Motor neuron (in vitro differentiated cells): ENCODE measurements around the gene TPBGL. TPM values are rescaled to one million over a fixed set of nuclear protein-coding genes. Genes with fewer than 3 reads are reported as not detected.
A peak's percentile ranks its signal among the peaks of the same experiment; 100 is the strongest.

Source experiments
- ATAC-seq, 8 experiments: fragments of 200-7000 bp; cut with Tn5 transposase; replicated peaks in 6 of 8; 2 replicates each; pipeline ENCODE4 v1.8.0; 2021; ENCODE audit warnings: mild to moderate bottlenecking in 8 of 8, moderate library complexity in 8 of 8
- H3K27ac ChIP-seq, 2 donors: fragments of 250-450 bp; sonication (Bioruptor Pico); 2 replicates each; pipeline ENCODE4 v1.9.0; 2021; ENCODE audit warnings: antibody characterized with exemption in 2 of 2, mild to moderate bottlenecking in 2 of 2, moderate library complexity in 1 of 2
- H3K4me1 ChIP-seq, 2 donors: fragments of 250-450 bp; sonication (Bioruptor Pico); replicated peaks in 1 of 2; 2 replicates each; pipeline ENCODE4 v1.6.1; 2021; ENCODE audit warnings: antibody characterized with exemption in 2 of 2, mild to moderate bottlenecking in 2 of 2, moderate library complexity in 1 of 2
- H3K4me3 ChIP-seq, 5 donors: fragments of 250-450 bp; sonication (Bioruptor Pico); 2 replicates each; pipeline ENCODE4 v1.9.0; 2021; ENCODE audit warnings: antibody characterized with exemption in 5 of 5, mild to moderate bottlenecking in 5 of 5, moderate library complexity in 4 of 5
- WGBS, 10 experiments: fragments of 450-650 bp; shearing (Covaris generic); methylation state at CpG; one replicate each; pipeline ENCODE4 v1.0.0; 2022; 5-methylcytosine and 5-hydroxymethylcytosine counted together
- in situ Hi-C, 9 experiments: fragments of 400-800 bp; cut with MboI; loops; one replicate each; pipeline ENCODE4 v1.15.0; 2021; ENCODE audit warnings: low sequenced_read_pairs in 9 of 9, low pct_unique_long_range_greater_than_20kb in 2 of 9; ENCODE audit not compliant: unreplicated experiment in 9 of 9
- total RNA-seq, 8 experiments: library from RNA; unstranded; fragments of 300-600 nt; gene quantifications; 2 replicates each; pipeline versions ENCODE4 v1.2.3 to v1.2.4, GENCODE V29; 2022

TPBGL gene, protein sequence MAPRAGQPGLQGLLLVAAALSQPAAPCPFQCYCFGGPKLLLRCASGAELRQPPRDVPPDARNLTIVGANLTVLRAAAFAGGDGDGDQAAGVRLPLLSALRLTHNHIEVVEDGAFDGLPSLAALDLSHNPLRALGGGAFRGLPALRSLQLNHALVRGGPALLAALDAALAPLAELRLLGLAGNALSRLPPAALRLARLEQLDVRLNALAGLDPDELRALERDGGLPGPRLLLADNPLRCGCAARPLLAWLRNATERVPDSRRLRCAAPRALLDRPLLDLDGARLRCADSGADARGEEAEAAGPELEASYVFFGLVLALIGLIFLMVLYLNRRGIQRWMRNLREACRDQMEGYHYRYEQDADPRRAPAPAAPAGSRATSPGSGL
- total RNA-seq = under 1 TPM; 0.17 to 0.81 (median 0.30) TPM

DNA sequence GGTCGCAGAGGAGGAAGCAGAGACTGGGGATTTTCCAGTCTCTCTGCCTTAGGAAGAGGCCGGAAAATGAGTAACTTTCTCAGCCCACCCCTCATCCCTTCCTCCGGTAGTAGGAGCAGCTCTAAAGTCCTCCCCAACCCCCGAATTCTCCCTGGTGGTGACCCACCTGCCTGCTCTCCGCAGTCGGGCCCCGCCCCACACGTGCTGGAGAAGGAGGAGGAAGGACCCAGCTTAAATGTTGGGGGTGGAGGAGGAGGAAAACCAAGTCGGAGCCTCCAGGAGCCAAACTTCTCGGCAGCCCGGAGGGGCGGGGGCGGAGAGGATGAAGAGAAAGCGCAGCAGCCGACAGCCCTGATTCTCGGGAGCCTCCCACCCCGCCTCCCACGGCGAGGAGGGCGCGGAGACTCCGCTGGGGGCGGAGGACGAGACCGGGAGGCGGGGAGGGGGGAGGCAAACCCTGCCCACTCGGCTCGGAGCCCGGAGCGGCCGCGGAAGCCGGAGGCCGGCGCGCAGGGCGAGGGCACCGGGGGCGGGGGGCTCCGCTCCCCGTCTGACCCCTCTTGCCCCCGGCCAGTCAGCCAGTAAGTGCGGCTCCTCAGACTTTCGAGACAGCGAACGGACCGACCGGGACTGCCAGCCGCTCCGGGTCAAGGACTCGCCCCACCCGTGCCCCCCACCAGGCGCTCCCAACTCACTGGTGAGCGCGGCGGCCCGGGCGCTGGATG lies at the start of gene TPBGL:
Gene TPBGL (plus strand): TSS at position 464 of the 725 bp plus-strand sequence. CDS start 276 bp downstream, outside the sequence.
- Histone ChIP-seq H3K4me1 (peaks cover 10 to 17% of the 10 kb centered on the region in 2 donors), H3K4me3 (peak within 1 kb of the TSS; percentile 47 to 62 (median 50)), H3K27ac (peak within 1 kb of the TSS; percentile 30 to 69)
- peak in 7 of 8 experiments; percentile 1 to 14 (median 8) for ATAC-seq
- 25 to 40% methylated on average over 1 to 2 of the region's 58 CpGs; no CpG with 5 or more reads in 8 of the 10 experiments for WGBS, 10 experiments
- in situ Hi-C loops = loop anchor here (10.0 to 25.0 kb wide), 5 partner anchors 96 to 303 kb away; partner anchors contain the start of genes SPCS2 (in 2 of the 9) and XRRA1 (in 2 of the 9)

DNA sequence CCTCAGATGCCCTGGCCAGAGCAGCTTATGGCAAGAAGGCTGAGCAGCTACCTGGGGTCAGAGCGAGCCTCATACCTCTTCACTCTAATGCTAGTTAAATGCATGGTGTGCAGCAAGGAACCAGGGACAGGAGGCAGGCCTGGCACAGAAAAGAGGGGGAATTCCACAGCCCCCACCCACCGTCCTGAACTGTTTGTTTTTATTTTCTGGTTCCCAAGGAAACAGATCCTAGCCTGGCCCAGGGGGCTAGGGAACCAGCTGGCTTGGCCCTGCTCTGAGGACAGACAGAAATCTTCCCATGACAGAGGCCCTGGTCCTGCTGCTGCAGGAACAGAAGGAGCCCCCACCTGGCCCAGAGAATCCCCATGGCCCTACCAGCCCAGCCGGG lies 49.2 kb upstream of the TPBGL start:
- Histone ChIP-seq H3K27ac (no peak overlapping the region), H3K4me3 (no peak overlapping the region), H3K4me1 (peaks cover 0 to 5% of the 10 kb centered on the region in 2 donors)
- 0 to 100% (median 40%) methylated on average over 1 to 2 of the region's 3 CpGs; no CpG with 5 or more reads in 5 of the 10 experiments for WGBS, 10 experiments
- ATAC-seq = peak in 2 of 8 experiments; percentile 66 to 72
- in situ Hi-C loops = no loop called here

DNA sequence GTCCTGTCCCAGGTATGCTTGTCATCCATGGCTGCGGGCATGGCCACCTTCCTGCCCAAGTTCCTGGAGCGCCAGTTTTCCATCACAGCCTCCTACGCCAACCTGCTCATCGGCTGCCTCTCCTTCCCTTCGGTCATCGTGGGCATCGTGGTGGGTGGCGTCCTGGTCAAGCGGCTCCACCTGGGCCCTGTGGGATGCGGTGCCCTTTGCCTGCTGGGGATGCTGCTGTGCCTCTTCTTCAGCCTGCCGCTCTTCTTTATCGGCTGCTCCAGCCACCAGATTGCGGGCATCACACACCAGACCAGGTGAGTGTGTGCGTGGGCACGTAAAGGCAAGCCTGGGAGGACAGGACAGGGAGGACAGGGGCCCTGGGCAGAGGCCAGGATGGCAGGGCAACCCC lies 47.3 kb upstream of the TPBGL start:
- no peak for ATAC-seq
- 80 to 100% (median 100%) methylated on average over 1 to 4 of the region's 15 CpGs; no CpG with 5 or more reads in 5 of the 10 experiments for WGBS, 10 experiments
- Histone ChIP-seq H3K4me1 (peaks cover 0 to 5% of the 10 kb centered on the region in 2 donors), H3K4me3 (no peak overlapping the region), H3K27ac (no peak overlapping the region)
- in situ Hi-C loops = no loop called here

DNA sequence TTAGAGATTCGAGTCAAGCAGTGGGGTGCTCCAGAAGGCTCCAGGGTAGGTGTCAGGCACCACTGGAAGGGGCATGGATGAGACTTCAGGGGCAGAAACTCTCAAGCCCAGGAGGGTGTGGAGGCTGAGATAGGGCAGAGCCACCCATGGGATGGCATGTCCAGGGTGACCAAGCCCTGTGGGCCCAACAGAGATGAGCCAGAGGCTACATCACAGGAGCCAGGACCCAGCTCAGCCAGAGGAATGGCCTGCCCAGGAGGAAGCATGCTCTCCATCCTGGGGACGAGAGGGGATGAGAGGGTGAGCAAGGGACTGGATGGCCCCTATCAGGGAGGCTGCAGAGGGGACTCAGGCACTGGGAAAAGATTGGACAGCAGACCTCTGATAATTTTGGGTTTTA lies 46.9 kb upstream of the TPBGL start:
- Histone ChIP-seq H3K27ac (no peak overlapping the region), H3K4me1 (peaks cover 0 to 5% of the 10 kb centered on the region in 2 donors), H3K4me3 (no peak overlapping the region)
- in situ Hi-C loops = no loop called here
- ATAC-seq = no peak
- 33 to 43% methylated on average over 1 of the region's 2 CpGs; no CpG with 5 or more reads in 8 of the 10 experiments for WGBS, 10 experiments

DNA sequence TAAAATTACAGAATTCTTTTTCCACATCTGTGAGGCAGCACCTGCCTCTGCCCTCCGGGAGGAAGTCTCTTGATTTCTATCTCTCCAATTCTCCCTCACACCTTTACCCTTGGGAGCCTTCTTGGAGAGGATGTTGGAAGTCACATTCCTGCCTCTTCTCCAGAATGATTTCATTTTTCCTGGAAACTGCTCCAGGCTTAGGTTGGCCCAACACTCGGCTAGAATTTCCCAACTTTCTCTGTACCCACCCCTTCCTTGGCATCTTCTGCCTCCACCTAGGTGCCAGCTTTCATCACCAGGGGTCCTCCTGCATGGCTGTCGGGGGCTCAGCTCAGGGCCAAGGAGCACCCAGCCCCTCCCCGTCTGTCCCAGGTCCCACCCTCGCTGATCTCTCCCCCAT lies 46.4 kb upstream of the TPBGL start:
- ATAC-seq = no peak
- Histone ChIP-seq H3K27ac (no peak overlapping the region), H3K4me1 (peaks cover 0 to 5% of the 10 kb centered on the region in 2 donors), H3K4me3 (no peak overlapping the region)
- in situ Hi-C loops = no loop called here
- 0 to 100% (median 8%) methylated on average over 1 to 2 of the region's 5 CpGs; no CpG with 5 or more reads in 3 of the 10 experiments for WGBS, 10 experiments

DNA sequence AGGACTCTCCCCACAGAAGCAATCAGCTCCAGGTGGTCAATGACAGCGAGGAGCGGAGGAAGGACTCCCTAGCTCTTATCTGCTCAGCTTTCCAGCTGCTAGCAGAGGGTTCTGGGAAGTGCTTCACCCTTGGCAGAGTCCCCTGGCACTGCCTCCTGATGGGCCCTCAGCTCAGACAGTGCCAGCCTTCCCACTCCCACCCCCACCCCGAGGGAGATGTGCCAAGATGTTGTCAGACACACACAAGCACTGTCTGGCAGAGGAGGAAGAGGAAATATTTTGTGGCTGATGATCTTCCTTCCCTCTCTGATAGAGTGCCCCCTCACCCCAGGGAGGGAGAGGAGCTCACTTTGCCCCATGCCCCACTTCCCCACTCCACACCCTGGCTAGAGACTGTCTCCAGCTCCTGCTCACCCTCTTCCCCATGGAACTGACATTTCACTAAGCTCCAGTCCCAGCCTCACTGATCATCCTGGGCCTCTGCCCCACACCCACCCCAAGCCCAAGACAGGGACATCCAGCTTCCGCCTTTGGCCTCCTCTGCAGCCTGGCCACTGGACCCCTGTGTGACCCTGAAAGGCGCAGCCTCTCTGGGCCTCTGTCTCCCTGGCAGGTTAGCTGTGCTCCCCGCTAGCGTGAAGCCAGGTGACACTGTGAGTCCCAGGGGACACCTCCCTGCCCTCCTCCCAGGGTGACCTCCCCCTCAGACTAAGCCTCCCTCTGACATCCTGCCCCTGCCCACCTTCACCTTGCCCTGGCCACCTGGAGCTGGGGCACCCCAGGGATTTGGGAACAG lies 45.2 kb upstream of the TPBGL start:
- 80 to 100% methylated on average over 2 to 3 of the region's 7 CpGs; no CpG with 5 or more reads in 8 of the 10 experiments for WGBS, 10 experiments
- peaks cover 0 to 5% of the 10 kb centered on the region in 2 donors for H3K4me1 ChIP-seq
- in situ Hi-C loops = no loop called here
- no peak for ATAC-seq
- no peak overlapping the region for H3K4me3 ChIP-seq
- H3K27ac ChIP-seq = no peak overlapping the region

DNA sequence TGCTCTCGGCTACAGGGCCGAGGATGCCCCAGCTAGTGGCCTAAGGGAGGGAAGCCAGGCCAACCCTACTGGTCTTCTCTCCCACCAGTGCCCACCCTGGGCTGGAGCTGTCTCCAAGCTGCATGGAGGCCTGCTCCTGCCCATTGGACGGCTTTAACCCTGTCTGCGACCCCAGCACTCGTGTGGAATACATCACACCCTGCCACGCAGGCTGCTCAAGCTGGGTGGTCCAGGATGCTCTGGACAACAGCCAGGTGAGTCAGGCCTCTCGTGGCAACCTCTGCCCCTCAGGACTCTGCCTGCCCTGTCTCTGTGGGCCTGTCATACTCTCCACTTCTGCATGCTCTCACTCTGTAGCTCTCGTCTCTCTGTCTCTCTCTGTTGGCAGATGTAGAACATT lies 44.1 kb upstream of the TPBGL start:
- no peak overlapping the region for H3K4me3 ChIP-seq
- peaks cover 0 to under 1% of the 10 kb centered on the region in 2 donors for H3K4me1 ChIP-seq
- in situ Hi-C loops = no loop called here
- WGBS, 10 experiments = 10 to 100% (median 59%) methylated on average over 1 to 4 of the region's 8 CpGs; no CpG with 5 or more reads in 4 of the 10 experiments
- H3K27ac ChIP-seq = no peak overlapping the region
- peak in 2 of 8 experiments; percentile 24 to 41 for ATAC-seq

DNA sequence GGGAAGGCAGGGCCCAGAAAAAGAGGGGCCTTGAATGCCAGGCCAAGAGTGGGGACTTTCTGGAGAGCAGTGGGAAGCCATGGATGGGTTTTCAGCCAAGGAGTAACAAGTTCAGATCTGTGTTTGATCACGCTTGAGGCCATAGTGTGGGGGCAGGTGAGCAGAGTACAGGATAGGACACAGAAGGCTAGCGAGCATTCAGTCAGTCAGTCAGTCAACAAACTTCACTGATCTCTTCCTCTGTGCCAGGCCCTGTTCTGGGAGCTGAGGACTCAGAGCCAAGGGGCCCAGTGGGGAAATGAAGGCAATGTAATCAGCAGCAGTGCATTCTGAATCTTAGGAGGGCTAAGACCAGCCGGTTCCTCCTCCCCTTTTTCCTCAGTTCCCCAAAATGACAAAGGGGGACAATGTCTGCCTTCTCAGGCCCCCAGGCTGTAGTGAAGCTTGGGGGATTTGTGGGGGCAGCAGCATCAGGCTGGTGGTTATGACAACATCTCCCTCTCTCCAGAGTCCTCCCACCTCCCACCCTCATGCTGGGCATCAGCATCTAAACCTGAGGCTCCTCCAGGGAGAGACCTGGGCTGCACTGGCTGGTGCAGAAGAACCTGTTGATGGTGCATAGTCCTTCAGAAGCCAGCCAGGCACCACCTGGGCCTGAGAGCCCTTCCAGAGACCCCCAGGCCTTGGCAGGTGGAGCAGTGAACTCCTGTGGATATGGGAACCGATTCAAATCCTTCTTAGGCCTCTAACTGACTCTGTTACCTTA lies 42.9 kb upstream of the TPBGL start:
- Histone ChIP-seq H3K4me1 (no peaks in the 10 kb centered on the region), H3K27ac (no peak overlapping the region), H3K4me3 (no peak overlapping the region)
- no peak for ATAC-seq
- WGBS, 10 experiments = 22 to 67% (median 56%) methylated on average over 1 to 3 of the region's 4 CpGs; no CpG with 5 or more reads in 6 of the 10 experiments
- in situ Hi-C loops = no loop called here

DNA sequence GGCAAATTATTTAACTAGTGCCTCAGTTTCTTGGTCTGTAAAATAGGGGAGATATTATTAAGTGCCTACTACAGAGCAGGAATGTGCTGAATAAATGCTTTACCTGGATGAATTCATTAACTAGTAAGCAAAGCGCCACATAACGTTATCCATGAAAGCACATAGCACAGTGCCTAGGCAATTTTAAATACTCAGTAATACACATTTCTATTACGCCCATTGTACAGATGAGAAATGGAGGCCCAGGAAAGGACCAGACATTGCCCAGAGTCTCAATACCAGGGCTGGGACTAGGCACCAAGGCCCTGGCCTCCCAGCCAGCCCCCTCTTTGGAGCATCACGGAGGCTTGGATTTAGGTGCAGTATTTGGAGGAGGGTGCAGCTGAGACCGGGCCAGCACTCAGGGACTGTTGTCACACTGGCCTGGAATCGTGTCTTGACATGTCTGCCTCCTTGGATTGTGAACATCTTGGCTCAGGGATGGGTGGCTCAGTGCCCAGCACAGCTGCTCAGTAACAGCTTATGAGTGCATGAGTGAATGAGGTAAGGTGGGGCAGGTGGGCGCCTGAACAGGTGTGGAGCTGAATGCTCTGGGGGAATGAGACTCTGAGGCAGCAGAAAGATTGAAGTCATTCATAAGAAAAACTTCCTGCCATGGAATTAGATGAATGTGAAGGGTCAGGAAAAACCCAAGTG lies 42.1 kb upstream of the TPBGL start:
- WGBS, 10 experiments = 40 to 100% (median 94%) methylated on average over 1 to 5 of the region's 7 CpGs; no CpG with 5 or more reads in 4 of the 10 experiments
- Histone ChIP-seq H3K4me1 (no peaks in the 10 kb centered on the region), H3K27ac (no peak overlapping the region), H3K4me3 (no peak overlapping the region)
- in situ Hi-C loops = no loop called here
- ATAC-seq = no peak

DNA sequence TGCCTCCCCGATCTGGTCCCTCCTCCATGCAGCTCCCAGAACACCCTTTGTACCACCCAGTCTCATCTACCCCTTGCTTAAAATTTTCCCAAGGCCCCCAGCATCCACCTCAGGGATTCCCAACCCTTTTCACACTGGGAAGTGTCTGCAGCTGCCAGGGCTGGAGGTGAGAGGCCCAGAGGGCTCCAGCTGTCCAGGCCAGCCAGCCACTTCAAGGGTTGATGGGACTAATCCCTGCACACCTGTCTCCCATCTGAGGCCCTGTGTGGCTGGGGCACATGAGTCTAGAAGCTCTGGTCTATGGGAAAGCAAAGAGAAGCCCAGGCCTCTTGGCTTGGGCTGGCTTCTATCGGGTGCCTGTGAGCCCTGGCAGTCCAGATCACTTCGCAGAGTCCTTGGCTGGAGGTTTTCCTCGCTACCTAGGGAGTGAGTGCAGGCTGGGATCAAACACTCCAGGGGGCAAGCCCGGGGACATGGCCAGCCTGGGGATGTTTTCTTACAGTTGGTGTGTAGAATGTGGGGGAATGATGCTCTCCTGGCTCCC lies 41.1 kb upstream of the TPBGL start:
- Histone ChIP-seq H3K4me3 (no peak overlapping the region), H3K27ac (no peak overlapping the region), H3K4me1 (no peaks in the 10 kb centered on the region)
- 20 to 100% (median 23%) methylated on average over 1 to 2 of the region's 5 CpGs; no CpG with 5 or more reads in 5 of the 10 experiments for WGBS, 10 experiments
- in situ Hi-C loops = no loop called here
- no peak for ATAC-seq

DNA sequence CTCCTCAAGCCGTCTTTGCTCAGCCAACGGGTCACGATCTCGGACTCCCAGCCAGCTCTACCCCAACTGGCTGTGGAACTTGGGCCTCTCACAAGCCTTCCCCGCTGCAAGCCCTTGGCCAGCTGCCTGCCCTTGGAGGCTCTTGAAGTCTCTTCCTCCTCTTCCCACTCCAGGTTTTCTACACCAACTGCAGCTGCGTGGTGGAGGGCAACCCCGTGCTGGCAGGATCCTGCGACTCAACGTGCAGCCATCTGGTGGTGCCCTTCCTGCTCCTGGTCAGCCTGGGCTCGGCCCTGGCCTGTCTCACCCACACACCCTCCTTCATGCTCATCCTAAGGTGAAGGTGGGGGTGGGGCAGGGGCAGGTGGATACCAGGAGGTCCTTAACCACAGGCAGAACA lies 40.5 kb upstream of the TPBGL start:
- Histone ChIP-seq H3K4me1 (no peaks in the 10 kb centered on the region), H3K4me3 (no peak overlapping the region), H3K27ac (no peak overlapping the region)
- 43 to 100% (median 80%) methylated on average over 1 to 3 of the region's 10 CpGs; no CpG with 5 or more reads in 6 of the 10 experiments for WGBS, 10 experiments
- in situ Hi-C loops = loop anchor here in 1 of 9 experiments (10.0 kb wide), 1 partner anchor 55 kb away; no protein-coding TSS in a partner anchor
- no peak for ATAC-seq
